Stimulated activated CD8-positive, alpha-beta memory T cell treated with anti-CD3 and anti-CD28 coated beads, Interleukin-15, amount 100 ng/mL, for 24 hours (primary cell): ENCODE results near the gene SPAG7.
"Not testable (repeated sequence)": the region's sequence is repeated elsewhere in the genome, so short reads cannot be mapped to it uniquely, and the experiment has no call there.

Experiments
- DNase-seq: peaks from one replicate; pipeline ENCODE4 v3.0.0-alpha.2; 2020; ENCODE audit warnings: low read depth

The SPAG7 gene

DNA sequence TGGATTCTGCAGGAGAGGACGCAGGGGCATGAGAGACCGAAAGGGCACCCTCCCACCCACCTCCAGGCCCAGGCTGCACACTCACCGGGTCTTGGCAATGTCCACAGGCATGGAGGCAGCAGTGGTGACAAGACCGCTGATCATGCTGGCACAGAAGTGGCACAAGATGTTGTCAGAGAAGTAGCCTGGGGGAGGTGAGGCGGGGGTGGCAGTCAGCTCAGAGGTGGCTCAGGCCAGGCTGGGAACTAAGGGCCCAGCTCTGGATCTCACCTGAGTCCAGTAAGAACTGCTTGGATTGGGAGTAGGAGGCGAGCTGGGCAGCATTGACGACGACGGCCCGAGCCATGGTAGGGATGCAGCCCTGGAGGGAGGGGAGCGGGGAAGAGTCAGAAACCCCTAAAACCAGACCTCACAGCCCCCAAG lies 29.5 kb downstream of the SPAG7 start:
- DNase-seq = no peak

DNA sequence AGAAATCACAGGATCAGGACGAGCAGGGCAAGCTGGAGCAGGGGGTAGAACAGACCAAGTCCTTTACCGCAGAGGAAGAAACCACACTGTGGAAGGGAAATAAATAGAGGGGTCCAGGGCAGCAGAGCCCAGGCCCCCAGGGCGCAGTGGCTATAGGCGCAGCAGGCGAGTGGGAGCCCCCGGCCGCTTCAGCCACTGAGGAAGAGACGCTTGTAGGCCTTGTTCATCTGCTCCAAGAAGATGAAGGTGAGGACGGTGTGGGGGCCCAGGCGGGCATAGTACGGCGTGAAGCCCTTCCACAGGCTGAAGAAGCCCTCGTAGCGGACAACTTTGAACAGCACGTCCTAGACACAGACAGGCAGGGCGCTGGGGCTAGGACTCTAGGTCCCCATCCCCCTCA lies 30.1 kb downstream of the SPAG7 start:
- DNase-seq = no peak

DNA sequence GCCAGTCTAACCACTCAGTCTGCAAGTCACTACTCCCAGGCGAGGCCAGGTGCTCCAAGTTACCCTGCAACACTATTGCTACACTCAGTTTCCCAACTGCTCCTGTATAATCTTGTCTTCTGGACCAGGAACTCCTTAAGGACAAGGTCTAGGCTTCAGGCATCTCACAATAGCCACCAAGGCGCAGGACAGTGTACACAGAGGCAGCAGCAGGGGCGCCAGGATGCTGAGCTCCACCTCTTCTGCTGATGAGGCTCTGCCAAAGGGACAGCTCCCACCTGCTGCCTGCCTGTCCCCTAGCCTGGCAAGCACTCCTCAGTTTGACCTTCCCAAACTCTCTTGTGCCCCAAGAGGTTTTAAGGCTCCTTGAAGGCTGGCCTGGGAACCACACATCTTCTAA lies 31.2 kb downstream of the SPAG7 start:
- no peak for DNase-seq

DNA sequence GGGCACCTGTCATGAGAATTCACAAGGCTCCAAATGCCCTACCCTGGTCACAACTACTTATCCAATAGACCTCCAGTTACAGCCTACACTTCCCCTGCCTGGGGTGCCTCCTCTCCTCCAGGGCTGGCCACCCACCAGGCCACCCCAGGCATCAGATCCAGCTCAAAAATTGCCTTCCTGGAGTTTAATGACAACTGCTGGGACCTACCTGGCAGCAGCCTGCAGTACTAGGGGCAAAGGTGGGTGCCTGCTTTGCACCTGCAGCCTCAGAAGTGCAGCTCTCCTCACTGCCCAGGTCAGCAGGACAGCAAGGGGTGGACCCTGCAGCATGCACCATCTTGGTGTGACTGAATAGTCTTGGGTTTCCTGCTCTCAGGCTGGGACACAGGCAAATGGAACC lies 32.0 kb downstream of the SPAG7 start:
- DNase-seq = no peak

DNA sequence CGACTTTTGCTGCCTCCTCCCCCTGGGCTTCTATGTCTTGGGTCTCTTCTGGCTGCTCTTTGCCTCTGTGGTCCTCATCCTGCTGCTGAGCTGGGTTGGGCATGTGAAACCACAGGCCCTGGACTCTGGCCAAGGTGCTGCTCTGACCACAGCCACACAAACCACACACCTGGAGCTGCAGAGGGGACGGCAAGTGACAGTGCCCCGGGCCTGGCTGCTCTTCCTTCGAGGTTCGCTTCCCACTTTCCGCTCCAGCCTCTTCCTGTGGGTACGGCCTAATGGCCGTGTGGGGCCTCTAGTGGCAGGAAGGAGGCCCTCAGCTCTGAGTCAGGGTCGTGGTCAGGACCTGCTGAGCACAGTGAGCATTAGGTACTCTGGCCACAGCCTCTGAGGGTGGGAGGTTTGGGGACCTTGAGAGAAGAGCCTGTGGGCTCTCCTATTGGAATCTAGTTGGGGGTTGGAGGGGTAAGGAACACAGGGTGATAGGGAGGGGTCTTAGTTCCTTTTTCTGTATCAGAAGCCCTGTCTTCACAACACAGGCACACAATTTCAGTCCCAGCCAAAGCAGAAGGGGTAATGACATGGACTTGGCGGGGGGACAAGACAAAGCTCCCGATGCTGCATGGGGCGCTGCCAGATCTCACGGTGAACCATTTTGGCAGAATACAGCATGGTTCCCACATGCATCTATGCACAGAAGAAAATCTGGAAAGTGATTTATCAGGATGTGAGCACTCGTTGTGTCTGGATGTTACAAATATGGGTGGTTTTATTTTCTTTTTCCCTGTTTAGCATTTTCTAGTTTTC lies 33.2 kb downstream of the SPAG7 start:
- DNase-seq = no peak

DNA sequence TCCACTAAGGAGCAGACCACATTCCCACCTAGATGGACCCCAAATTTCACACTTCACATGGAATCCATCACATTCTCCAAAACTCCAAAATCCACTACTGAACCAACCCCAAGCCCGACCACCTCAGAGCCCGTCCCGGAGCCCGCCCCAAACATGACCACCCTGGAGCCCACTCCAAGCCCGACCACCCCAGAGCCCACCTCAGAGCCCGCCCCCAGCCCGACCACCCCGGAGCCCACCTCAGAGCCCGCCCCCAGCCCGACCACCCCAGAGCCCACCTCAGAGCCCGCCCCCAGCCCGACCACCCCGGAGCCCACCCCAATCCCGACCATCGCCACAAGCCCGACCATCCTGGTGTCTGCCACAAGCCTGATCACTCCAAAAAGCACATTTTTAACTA lies 34.0 kb downstream of the SPAG7 start:
- DNase-seq = no peak

DNA sequence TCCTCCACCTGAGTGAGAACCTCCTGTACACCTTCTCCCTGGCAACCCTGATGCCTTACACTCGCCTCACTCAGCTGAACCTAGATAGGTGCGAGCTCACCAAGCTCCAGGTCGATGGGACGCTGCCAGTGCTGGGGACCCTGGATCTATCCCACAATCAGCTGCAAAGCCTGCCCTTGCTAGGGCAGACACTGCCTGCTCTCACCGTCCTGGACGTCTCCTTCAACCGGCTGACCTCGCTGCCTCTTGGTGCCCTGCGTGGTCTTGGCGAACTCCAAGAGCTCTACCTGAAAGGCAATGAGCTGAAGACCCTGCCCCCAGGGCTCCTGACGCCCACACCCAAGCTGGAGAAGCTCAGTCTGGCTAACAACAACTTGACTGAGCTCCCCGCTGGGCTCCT lies 34.9 kb downstream of the SPAG7 start:
- DNase-seq = no peak

DNA sequence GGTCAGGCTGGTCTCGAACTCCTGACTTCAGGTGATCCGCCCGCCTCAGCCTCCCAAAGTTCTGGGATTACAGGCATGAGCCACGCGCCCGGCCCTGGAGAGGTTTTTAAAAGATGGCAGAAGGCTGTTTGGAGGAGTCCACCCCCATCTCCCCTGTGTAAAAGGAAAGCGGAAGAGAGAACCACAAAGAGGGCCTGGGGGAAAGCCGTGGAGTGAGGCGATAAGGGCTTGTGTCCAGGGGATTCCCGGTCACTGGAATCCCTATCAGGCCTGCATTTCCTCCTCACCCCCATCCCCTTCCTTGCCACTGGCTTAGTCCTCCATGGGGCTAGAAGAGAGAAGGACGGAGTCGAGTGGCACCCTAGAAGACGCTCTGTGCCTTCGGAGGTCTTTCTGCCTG lies 35.7 kb downstream of the SPAG7 start, which contains the start of gene GP1BA:
Gene GP1BA, plus strand, starts transcription at position 315 of the 400 bp plus-strand sequence. CDS start 328 bp downstream, outside the sequence.
- DNase-seq = no peak

DNA sequence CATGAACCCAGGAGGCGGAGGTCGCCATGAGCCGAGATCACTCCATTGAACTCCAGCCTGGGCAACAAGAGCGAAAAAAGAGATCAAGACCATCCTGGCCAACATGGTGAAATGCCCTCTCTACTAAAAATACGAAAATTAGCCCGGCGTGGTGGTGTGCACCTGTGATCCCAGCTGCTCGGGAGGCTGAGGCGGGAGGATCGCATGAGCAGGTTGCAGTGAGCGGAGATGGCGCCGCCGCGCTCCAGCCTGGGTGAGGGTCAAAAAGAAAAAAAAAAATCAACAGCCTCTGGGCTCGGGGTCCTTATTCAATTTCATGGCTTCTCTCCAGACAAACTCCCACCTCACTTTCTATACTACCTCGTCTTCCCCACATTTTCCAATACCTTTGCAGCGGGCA lies 38.7 kb downstream of the SPAG7 start:
- DNase-seq = no peak

DNA sequence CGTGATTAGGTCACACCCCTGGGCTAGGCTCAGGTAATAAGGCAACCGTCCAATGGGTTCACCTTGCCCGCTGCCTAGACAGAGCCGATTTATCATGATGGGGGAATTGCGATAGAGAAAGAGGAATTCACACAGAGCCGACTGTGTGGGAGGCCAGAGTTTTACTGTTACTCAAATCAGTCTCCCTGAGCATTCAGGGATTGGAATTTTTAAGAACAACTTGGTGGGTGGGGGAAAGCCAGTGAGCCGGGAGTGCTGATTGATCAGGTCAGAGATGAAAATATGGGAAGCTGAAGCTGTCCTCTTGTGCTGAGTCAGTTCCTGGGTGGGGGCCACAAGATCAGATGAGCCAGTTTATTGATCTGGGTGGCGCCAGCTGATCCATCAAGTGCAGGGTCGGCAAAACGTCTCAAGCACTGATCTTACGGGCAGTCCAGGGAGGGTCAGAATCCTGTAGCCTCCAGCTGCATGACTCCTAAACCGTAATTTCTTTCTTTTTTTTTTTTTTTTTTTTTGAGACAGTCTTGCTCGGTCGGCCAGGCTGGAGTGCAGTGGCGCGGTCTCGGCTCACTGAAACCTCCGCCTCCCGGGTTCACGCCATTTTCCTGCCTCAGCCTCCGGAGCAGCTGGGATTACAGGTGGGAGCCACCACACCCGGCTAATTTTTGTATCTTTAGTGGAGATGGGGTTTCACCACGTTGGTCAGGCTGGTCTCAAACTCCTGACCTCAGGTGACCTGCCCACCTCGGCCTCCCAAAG lies 40.9 kb downstream of the SPAG7 start:
- not testable (repeated sequence) for DNase-seq

DNA sequence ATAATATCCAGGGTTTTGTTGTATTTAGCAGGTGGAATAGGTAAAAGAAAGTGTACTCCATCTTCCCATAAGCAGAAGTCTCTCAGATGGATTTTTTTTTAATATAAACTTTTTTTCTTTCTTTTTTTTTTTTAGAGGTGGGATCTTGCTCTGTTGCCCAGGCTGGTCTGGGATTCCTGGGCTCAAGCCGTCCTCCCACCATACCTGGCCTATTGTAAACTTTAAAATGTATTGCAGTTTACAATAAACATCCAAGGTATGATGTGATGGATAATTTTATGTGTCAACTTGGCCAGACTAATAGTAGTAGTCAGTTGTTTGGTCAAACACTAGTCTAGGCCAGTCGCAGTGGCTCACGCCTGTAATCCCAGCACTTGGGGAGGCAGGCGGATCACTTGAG lies 46.3 kb downstream of the SPAG7 start:
- DNase-seq = no peak

DNA sequence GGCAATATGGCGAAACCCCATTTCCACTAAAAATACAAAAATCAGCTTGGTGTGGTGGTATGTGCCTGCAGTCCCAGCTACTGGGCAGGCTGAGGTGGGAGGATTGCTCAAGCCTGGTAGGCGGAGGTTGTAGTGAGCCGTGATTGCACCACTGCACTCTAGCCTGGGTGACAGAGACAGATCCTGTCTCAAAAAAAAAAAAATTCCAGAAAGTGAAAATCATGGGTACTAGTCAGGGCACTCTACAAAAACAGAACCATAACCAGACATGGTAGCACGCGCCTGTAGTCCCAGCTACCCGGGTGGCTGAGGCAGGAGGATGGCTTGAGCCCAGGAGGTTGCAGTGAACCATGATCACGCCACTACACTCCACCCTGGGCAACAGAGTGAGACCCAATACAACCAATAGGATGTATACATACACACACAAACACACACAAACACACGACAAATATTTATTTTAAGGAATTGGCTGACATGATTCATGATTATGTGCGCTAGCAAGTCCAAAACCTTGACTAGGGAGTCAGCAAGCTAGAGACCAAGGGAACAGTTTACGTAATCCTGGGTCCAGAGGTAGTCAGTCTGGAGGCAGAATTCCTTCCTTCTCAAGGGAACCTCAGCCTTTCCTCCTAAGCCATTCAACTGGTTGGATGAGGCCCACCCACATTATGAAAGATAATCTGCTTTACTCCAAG lies 47.1 kb downstream of the SPAG7 start:
- no peak for DNase-seq

DNA sequence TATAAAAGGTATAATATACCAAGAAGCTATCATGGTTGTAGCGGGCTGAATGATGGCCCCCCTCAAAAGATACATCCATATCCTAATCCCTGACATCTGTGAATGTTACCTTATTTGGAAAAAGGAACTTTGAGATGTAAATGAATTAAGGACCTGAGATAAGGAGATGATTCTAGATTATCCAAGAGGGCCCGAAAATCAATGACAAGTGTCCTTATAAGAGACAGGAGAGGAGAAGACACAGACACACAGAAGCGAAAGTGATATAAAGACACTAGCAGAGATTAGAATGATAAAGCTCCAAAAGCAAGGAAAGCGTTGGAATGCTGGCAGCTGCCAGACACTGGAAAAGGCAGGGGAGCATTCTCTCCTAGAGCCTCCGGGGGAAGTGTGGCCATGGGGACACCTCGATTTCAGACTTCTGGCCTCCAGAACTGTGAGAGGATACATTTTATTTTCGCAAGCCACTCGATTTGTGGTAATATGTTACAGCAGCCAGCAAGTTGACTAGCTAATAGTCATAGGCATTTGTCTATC lies 48.0 kb downstream of the SPAG7 start:
- DNase-seq = no peak

DNA sequence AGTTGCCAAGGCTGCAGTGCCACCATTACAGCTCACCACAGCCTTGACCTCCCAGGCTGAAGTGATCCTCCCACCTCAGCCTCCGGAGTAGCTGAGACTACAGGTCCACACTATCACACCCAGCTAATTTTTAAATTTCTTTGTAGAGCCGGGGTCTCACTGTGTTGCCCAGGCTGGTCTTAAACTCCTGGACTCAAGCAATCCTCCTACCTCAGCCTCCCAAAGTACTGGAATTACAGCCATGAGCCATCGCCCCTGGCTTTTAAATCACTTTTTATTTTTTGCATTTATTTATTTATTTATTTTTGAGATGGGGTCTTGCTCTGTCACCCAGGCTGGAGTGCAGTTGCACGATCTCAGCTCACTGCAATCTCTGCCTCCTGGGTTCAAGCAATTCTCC lies 53.1 kb downstream of the SPAG7 start:
- DNase-seq = not testable (repeated sequence)

DNA sequence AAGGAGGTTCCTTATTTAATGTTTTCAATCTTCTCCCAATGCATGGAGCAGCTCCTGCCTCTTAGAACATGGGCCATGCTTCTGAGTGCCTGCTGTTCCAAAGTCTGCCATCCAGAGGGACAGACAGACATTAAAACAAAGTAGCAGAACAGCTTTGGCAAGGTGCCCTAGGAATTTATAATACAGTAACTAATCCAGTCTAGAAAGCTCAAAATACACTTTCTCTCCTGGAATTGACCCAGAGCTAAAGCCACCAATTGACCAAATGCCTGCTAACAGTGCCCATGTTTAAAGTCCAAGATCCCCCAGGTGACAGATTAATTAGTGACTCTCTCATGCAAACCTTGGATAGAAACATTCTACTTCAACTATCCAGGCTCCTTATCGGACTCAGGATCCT lies 53.6 kb downstream of the SPAG7 start:
- no peak for DNase-seq
